Sciatic nerve (tissue), 2 donors: Measurements from ENCODE around the gene NSMCE3. TPM values are rescaled to one million over a fixed set of nuclear protein-coding genes. Genes with fewer than 3 reads are reported as not detected.
"Not testable (repeated sequence)": the region's sequence is repeated elsewhere in the genome, so short reads cannot be mapped to it uniquely, and the experiment has no call there.

Source experiments
- ATAC-seq: fragments of 200-7000 bp; cut with Tn5 transposase; one replicate; pipeline ENCODE4 v1.9.1; 2020; ENCODE audit warnings: mild to moderate bottlenecking, moderate library complexity
- DNase-seq: peaks from one replicate; pipeline ENCODE4 v3.0.0-alpha.2; 2020; ENCODE audit warnings: low spot score
- intact Hi-C: fragments of 100-400 bp; cut with DNase I; formaldehyde crosslinking; loops from one replicate; pipeline ENCODE4 v1.14.2; 2022
- total RNA-seq: library from RNA; stranded (reverse); fragmentation: NEBNext Ultra II Directional; extraction: Animal tissue kit (Norgen Biotek cat#: 25700); gene quantifications from one replicate; pipeline ENCODE4 v1.2.1, GENCODE V29; 2021
- donor health status: DM: no; HTN: no; CAD: no.
- donor health status: DM: no; HTN: no; CAD: no.

The NSMCE3 gene
- total RNA-seq, 1 donor from 2014 or later = 7.4 TPM

DNA sequence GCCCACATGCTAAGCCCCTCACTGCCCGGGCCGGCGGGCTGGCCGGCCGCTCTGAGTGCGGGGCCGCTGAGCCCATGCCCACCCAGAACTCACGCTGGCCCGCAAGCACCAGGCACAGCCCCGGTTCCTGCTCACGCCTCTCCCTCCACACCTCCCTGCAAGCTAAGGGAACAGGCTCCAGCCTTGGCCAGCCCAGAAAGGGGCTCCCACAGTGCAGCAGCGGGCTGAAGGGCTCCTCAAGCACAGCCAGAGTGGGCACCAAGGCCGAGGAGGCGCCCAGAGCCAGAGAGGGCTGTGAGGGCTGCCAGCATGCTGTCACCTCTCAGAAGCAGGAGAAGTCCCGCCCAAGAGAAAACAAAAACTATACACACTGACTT is 44.6 kb downstream of the NSMCE3 start:
- DNase-seq, intact Hi-C loops, ATAC-seq: not testable (repeated sequence)

DNA sequence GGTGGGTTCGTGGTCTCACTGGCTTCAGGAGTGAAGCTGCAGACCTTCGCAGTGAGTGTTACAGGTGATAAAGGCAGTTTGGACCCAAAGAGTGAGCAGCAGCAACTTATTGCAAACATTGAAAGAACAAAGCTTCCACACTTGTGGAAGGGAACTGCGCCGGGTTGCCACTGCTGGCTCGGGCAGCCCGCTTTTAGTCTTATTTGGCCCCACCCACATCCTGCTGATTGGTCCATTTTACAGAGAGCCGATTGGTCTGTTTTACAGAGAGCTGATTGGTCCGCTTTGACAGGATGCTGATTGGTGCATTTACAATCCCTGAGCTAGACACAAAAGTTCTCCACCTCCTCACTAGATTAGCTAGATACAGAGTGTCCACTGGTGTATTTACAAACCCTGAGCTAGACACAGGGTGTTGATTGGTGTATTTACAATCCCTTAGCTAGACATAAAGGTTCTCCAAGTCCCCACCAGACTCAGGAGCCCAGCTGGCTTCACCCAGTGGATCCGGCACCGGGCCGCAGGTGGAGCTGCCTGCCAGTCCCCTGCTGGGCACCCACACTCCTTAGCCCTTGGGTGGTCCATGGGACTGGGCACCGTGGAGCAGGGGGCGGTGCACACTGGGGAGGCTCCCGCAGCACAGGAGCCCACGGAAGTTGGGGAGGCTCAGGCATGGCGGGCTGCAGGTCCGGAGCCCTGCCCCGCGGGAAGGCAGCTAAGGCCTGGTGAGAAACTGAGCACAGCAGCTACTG is 45.2 kb downstream of the NSMCE3 start:
- ATAC-seq, DNase-seq, intact Hi-C loops: not testable (repeated sequence)

DNA sequence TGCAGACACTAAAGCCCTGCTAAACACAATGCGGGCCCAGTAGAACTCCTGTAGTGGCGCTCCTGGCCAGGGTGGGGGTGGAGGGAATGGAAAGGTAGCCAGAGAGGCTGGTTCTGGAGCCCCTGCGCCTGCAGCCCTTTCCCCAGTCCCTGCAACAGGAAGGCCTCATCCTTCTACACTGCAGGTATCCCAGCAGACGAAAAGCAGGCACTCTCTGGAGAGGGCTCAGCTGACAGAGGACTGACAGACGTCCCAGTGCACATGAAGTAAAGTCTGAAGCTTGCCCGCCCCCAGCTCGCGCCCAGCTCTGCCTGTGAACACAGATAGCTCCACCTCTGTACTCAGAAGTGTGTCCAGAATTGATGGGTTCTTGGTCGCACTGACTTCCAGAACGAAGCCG is 46.0 kb downstream of the NSMCE3 start:
- ATAC-seq = no peak
- intact Hi-C loops = no loop called here
- DNase-seq = no peak

DNA sequence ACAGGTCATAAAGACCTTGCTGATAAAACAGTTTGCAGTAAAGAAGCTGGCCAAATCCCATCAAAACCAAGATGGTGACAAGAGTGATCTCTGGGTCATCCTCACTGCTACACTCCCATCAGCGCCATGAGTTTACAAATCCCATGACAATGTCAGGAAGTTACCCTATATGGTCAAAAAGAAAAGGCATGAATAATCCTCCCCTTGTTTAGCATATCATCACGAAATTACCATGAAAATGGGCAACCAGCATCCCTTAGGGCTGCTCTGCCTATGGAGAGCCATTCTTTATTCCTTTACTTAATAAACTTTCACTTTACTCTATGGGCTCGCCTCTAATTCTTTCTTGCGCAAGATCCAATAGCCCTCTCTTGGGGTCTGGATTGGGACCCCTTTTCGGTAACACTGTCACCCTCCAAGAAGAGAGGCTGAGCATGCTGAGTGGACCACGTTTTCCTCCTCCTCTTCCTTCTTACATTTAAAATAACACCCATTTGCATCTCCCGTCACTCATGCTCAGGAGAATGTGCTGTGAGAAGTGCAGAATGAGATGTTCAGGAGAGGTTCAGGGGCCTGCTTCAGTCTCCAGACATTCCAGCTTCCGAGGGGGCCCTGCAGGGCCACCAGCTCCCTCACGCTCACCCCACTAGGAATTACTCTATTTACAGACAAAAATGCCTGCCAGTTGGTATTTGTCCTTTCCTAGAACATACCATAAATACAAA is 47.3 kb downstream of the NSMCE3 start:
- ATAC-seq = no peak
- intact Hi-C loops = no loop called here
- DNase-seq = no peak

DNA sequence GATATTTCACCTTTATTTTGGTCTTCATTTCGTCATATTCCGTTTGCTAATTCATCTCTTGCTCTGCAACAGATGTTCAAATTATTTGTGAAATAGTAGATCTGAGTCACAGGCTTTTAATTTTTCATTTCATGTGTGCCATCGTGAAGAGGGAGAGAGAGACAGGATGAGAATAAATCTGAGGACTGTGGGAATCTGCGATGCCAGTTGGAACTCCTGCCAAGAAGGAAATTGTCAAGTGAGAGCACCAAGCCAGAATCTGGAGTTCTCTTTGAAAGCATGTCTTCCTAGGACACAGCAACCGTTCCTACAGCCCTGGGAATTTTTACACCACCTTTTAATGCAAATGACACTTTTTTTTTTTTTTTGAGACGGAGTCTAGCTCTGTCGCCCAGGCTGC is 48.8 kb downstream of the NSMCE3 start:
- intact Hi-C loops = no loop called here
- no peak for ATAC-seq

DNA sequence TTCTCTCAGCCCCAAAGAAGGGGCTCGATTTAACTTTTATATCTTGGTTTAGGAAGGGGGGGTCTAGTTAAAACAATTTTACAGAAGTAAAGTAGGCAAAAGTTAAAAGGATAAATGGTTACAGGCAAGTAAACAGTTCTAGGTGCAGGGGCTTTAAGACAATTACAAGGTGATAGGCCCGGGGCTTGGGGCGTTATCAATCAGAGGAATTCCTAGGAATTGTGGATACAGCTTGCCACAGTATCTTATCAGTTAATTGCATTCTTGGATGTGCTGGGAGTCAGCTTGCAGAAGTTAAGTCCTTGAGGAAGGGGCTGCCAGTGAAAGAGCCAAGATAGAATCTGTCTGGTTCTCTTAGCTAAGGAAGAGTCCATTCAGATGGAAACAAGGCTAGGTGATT is 52.7 kb downstream of the NSMCE3 start:
- ATAC-seq (no peak), DNase-seq (no peak)
- intact Hi-C loops = no loop called here

More for the DNA sequence above, 48.8 kb downstream of the NSMCE3 start:
- no peak for DNase-seq
